Stimulated activated CD8-positive, alpha-beta memory T cell treated with anti-CD3 and anti-CD28 coated beads, Interleukin-15, amount 100 ng/mL, for 1 hour (primary cell): ENCODE data around the gene IPO7.

Source experiments
- DNase-seq: peaks from one replicate; pipeline ENCODE4 v3.0.0-alpha.2; 2020; ENCODE audit warnings: low read depth

Gene IPO7

DNA sequence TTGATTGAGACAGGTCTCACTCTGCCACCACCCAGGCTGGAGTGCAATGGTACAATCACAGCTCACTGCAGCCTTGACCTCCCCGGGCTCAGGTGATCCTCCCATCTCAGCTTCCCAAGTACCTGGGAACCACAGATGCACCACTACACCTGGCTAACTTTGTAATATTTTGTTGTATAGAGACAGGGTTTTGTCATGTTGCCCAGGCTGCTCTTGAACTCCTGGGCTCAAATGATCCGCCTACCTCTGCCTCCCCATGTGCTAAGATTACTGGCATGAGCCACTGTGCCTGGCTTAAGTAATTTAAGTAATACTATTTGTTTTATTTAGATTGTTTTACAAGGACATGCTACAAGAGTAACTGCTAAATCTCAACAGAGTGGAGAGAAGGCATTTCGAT is 109.9 kb downstream of the IPO7 start:
- DNase-seq, result no peak

DNA sequence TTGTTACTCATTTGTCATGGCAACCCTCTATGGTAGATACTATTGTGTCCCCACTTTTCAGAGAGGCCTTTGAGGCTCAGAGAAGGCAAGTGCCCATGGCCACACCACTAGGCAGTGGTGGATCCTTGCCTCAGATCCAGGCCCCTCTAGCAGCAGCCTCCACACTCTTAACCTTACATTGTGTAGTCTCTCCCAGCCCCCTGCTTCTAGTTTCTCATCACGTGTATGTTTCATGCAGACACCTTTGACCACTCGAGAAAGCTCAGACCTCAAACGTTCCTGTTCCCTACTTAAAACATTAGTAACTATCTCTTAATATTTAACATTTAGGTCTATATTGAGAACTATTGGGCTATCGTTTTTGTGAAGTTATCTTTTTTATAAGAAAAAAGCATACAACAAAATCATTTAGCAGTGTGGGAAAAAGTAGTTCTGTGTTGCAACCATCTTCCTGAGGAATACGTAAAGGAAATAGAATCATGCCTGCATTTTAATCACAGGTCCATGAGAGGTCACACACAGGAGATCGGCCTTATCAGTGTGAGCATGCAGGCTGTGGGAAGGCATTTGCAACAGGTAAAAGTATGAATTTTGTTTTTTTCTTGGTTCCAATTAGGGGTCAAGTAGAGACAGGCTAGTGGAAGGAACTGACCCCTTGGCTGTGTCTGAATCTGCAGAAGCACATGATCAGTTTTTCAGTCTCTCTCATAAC is 111.5 kb downstream of the IPO7 start:
- no peak for DNase-seq
